ENCODE data around the gene GPD2. TPM values are rescaled to one million over a fixed set of nuclear protein-coding genes. Genes with fewer than 3 reads are reported as not detected.
"Not testable (repeated sequence)": the region's sequence is repeated elsewhere in the genome, so short reads cannot be mapped to it uniquely, and the experiment has no call there.

The GPD2 gene
- total and polyA plus RNA-seq, 10 of the 15 experiments (the other 5 are each of a cell fraction or from before 2014, with no cell fraction given), result 10.0 to 73.5 (median 43.4) TPM

DNA sequence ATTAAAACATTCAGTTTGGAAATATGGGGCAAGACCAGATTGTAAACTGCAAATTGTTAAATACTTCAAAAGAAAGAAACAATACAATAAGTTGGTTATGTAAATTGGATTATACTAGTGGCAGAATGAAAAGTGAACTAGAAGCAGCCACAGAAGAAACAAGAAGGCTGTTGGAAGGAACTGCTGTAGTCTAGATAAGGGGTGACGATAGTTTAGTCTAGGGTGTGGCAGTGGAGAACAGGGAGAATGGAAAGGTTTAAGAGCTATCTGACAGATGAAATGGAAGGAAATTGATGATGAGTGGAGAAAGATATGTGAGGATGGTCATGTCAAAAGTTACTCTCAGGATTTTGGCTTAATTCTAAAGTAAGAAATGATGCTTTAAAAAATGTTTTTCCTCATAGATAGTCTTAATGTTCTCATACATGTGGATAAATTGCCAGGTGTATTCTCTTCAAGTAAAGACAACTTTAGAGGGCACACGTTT is 179.7 kb downstream of the GPD2 start:
- POLR2A ChIA-PET, result no interaction called here
- intact Hi-C loops (cut with micrococcal nuclease; ENCODE audit: unreplicated experiment) (no loop called here), in situ Hi-C loops (cut with MboI) (no loop called here)
- Histone ChIP-seq H3K79me2 (ENCODE audit: control insufficient read depth, insufficient read depth, low read length) (no peaks in the 10 kb centered on the region), H3K36me3 (ENCODE audit: control insufficient read depth in 2 of 2, insufficient read depth in 2 of 2, low read length in 1 of 2) (no peaks in the 10 kb centered on the region), H3K9me3 (replicated peaks; ENCODE audit: control insufficient read depth, insufficient read depth, low read length) (no peaks in the 10 kb centered on the region), H3K4me1 (ENCODE audit: control insufficient read depth, insufficient read depth, low read length) (no peaks in the 10 kb centered on the region), H3K4me2 (ENCODE audit: control insufficient read depth, insufficient read depth) (no peak overlapping the region), H3K9ac (ENCODE audit: control insufficient read depth, insufficient read depth, low read length) (no peak overlapping the region), H4K20me1 (ENCODE audit: control insufficient read depth, insufficient read depth) (no peaks in the 10 kb centered on the region), H2AFZ (ENCODE audit: control insufficient read depth, low read depth, low read length) (no peak overlapping the region), H3K27ac (ENCODE audit: control insufficient read depth, insufficient read depth) (no peak overlapping the region), H3K27me3 (replicated peaks in 1 of 2; ENCODE audit: control insufficient read depth in 2 of 2, insufficient read depth in 2 of 2, low read length in 1 of 2) (peaks cover 0 to 3% of the 10 kb centered on the region in 2 experiments; a peak in 1 of 4 replicates), H3K4me3 (no peak overlapping the region)
- WGBS (ENCODE audit: insufficient coverage, insufficient replicate concordance, low lambda C conversion rate, missing lambda C conversion rate), result 24% methylated on average over 2 of the region's 2 CpGs
- ATAC-seq, result no peak
- CTCF ChIA-PET, result interaction anchor here (1.7 kb wide), 1 partner anchor 22 kb away, joined by 3 read pairs; no protein-coding TSS in a partner anchor
- RAD21 ChIA-PET (ENCODE audit: unreplicated experiment), result no interaction called here
- BruUV-seq (replicated peaks), result no TSS peak
- SMC1A ChIA-PET (ENCODE audit: uncharacterized antibody, unreplicated experiment), result interaction anchor here (0.9 to 1.8 kb wide), 2 partner anchors 10 to 578 kb away, joined by 3 to 6 read pairs; no protein-coding TSS in a partner anchor
- TF ChIP-seq, protein P1, sequence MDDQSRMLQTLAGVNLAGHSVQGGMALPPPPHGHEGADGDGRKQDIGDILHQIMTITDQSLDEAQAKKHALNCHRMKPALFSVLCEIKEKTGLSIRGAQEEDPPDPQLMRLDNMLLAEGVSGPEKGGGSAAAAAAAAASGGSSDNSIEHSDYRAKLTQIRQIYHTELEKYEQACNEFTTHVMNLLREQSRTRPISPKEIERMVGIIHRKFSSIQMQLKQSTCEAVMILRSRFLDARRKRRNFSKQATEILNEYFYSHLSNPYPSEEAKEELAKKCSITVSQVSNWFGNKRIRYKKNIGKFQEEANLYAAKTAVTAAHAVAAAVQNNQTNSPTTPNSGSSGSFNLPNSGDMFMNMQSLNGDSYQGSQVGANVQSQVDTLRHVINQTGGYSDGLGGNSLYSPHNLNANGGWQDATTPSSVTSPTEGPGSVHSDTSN (IDR thresholded peaks at IDR 0.05; ENCODE audit: insufficient replicate concordance, low read depth, low read length), result no peak
- TF ChIP-seq SP1 (IDR thresholded peaks at IDR 0.05; ENCODE audit: low read depth, low read length), result no peak
- no peak for FAIRE-seq
- DNase-seq (ENCODE audit: low read depth, low spot score), result no peak

DNA sequence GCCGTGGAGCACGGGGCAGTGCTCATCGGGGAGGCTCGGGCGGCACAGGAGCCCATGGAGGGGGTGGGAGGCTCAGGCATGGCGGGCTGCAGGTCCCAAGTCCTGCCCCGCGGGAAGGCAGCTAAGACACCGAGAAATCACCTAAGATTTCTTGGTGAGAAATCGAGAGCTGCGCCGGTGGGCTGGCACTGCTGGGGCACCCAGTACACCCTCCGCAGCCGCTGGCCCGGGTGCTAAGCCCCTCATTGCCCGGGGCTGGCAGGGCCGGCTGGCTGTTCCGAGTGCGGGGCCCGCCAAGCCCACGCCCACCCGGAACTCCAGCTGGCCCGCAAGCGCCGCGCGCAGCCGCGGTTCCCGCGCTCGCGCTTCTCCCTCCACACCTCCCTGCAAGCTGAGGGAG is 181.9 kb downstream of the GPD2 start:
- 75% methylated on average over 28 of the region's 33 CpGs for WGBS (ENCODE audit: insufficient coverage, insufficient replicate concordance, low lambda C conversion rate, missing lambda C conversion rate)
- H3K79me2 ChIP-seq (ENCODE audit: control insufficient read depth, insufficient read depth, low read length); H3K4me1 ChIP-seq (ENCODE audit: control insufficient read depth, insufficient read depth, low read length); DNase-seq (ENCODE audit: low read depth, low spot score); H4K20me1 ChIP-seq (ENCODE audit: control insufficient read depth, insufficient read depth); CTCF ChIA-PET; H3K27me3 ChIP-seq (replicated peaks in 1 of 2; ENCODE audit: control insufficient read depth in 2 of 2, insufficient read depth in 2 of 2, low read length in 1 of 2); in situ Hi-C loops (cut with MboI); POLR2A ChIA-PET; H3K9ac ChIP-seq (ENCODE audit: control insufficient read depth, insufficient read depth, low read length); H2AFZ ChIP-seq (ENCODE audit: control insufficient read depth, low read depth, low read length); H3K36me3 ChIP-seq (ENCODE audit: control insufficient read depth in 2 of 2, insufficient read depth in 2 of 2, low read length in 1 of 2); intact Hi-C loops (cut with micrococcal nuclease; ENCODE audit: unreplicated experiment); H3K9me3 ChIP-seq (replicated peaks; ENCODE audit: control insufficient read depth, insufficient read depth, low read length); BruUV-seq (replicated peaks); FAIRE-seq; SMC1A ChIA-PET (ENCODE audit: uncharacterized antibody, unreplicated experiment); H3K4me2 ChIP-seq (ENCODE audit: control insufficient read depth, insufficient read depth); ATAC-seq; H3K4me3 ChIP-seq; H3K27ac ChIP-seq (ENCODE audit: control insufficient read depth, insufficient read depth): not testable (repeated sequence)
- RAD21 ChIA-PET (ENCODE audit: unreplicated experiment), result interaction anchor here (0.9 kb wide), 1 partner anchor 576 kb away, joined by 3 read pairs; no protein-coding TSS in a partner anchor

Data from GM12878 (cell line).